GM21737 (cell line): Measurements from ENCODE around the gene TM4SF5.

Experiments
- ATAC-seq: cut with Tn5 transposase; IDR thresholded peaks from one replicate; pipeline ENCODE4 v1.9.1; 2021; ENCODE audit warnings: mild to moderate bottlenecking, moderate library complexity; ENCODE audit not compliant: unreplicated experiment

TM4SF5 gene

GRCh38 chr17:4788807-4789700 lies 17.4 kb downstream of the TM4SF5 start, which contains the start of gene GLTPD2:
Gene GLTPD2, plus strand, starts transcription at chr17:4788964. Its CDS starts 48 bp downstream, at chr17:4789012.
- no peak for ATAC-seq

GRCh38 chr17:4789701-4789950 lies 17.9 kb downstream of the TM4SF5 start:
- ATAC-seq: no peak

GRCh38 chr17:4789951-4790704 lies 18.4 kb downstream of the TM4SF5 start:
- peak; percentile 86 for ATAC-seq

GRCh38 chr17:4790705-4791088 lies 19.0 kb downstream of the TM4SF5 start:
- no peak for ATAC-seq

- no peak for ATAC-seq
These were observed 23.5 kb downstream of the TM4SF5 start for GRCh38 chr17:4795168-4795567.

GRCh38 chr17:4796552-4796920 lies 24.9 kb downstream of the TM4SF5 start:
- ATAC-seq: no peak

- ATAC-seq: no peak
These were observed 28.9 kb downstream of the TM4SF5 start for GRCh38 chr17:4800462-4801196.

- ATAC-seq: no peak
These were observed 30.5 kb downstream of the TM4SF5 start, which contains the start of gene C17orf114 for GRCh38 chr17:4802228-4802627. Gene C17orf114, minus strand, starts transcription at chr17:4802328.

GRCh38 chr17:4806456-4806776 lies 34.7 kb downstream of the TM4SF5 start:
- ATAC-seq: no peak

GRCh38 chr17:4806777-4807604 lies 35.3 kb downstream of the TM4SF5 start, which contains the start of gene PLD2:
Gene PLD2, plus strand, starts transcription at chr17:4807152. Its CDS starts 621 bp downstream, at chr17:4807773.
- peak; percentile 94 for ATAC-seq

GRCh38 chr17:4807605-4808377 lies 36.1 kb downstream of the TM4SF5 start:
- no peak for ATAC-seq

GRCh38 chr17:4808378-4808767 lies 36.7 kb downstream of the TM4SF5 start:
- ATAC-seq: no peak

- no peak for ATAC-seq
These were observed 39.1 kb downstream of the TM4SF5 start for GRCh38 chr17:4810696-4811290.

- no peak for ATAC-seq
These were observed 39.8 kb downstream of the TM4SF5 start for GRCh38 chr17:4811471-4811870.

GRCh38 chr17:4812690-4813089 lies 41.0 kb downstream of the TM4SF5 start:
- ATAC-seq: no peak

GRCh38 chr17:4815043-4815675 lies 43.5 kb downstream of the TM4SF5 start:
- no peak for ATAC-seq

GRCh38 chr17:4816826-4817225 lies 45.1 kb downstream of the TM4SF5 start:
- ATAC-seq: no peak

GRCh38 chr17:4818276-4818675 lies 46.6 kb downstream of the TM4SF5 start:
- no peak for ATAC-seq

GRCh38 chr17:4822835-4823234 lies 51.1 kb downstream of the TM4SF5 start:
- ATAC-seq: no peak
